Mesenchymal stem cell (in vitro differentiated cells and primary cell): ENCODE measurements around the gene IL36RN.

ENCODE experiments used
- DNase-seq: peaks from one replicate; pipeline ENCODE4 v3.0.0-alpha.2; 2013
- H2AFZ ChIP-seq: one replicate; pipeline ENCODE4 v1.6.1; 2013; ENCODE audit warnings: low read depth, mild to moderate bottlenecking, control low read depth, inconsistent platforms, low read length, moderate library complexity
- H2AK5ac ChIP-seq: 2 replicates; pipeline ENCODE4 v1.6.1; 2013; ENCODE audit warnings: low read length, moderate library complexity, mild to moderate bottlenecking, inconsistent platforms; ENCODE audit not compliant: severe bottlenecking
- H2BK120ac ChIP-seq: one replicate; pipeline ENCODE4 v1.6.1; 2013; ENCODE audit warnings: low read depth, mild to moderate bottlenecking, inconsistent platforms, low read length, moderate library complexity
- H2BK12ac ChIP-seq, 2 experiments: one replicate each; pipeline ENCODE4 v1.6.1; 2013; ENCODE audit warnings: inconsistent platforms in 2 of 2, low read length in 2 of 2, mild to moderate bottlenecking in 2 of 2, moderate library complexity in 2 of 2, control low read depth in 1 of 2
- H2BK15ac ChIP-seq: one replicate; pipeline ENCODE4 v1.6.1; 2013; ENCODE audit warnings: mild to moderate bottlenecking, low read depth, inconsistent platforms; ENCODE audit not compliant: poor library complexity, severe bottlenecking
- H2BK5ac ChIP-seq: 2 replicates; pipeline ENCODE4 v1.6.1; 2013; ENCODE audit warnings: low read depth, mild to moderate bottlenecking, low read length, control low read depth, inconsistent platforms; ENCODE audit not compliant: poor library complexity, severe bottlenecking
- H3K14ac ChIP-seq, 2 experiments: one replicate each; pipeline ENCODE4 v1.6.1; 2013; ENCODE audit warnings: inconsistent platforms in 2 of 2, low read length in 2 of 2, control low read depth in 1 of 2, mild to moderate bottlenecking in 1 of 2, moderate library complexity in 1 of 2
- H3K18ac ChIP-seq, 2 experiments: one replicate each; pipeline ENCODE4 v1.6.1; 2013; ENCODE audit warnings: inconsistent platforms in 2 of 2, low read length in 2 of 2, control low read depth in 1 of 2, low read depth in 1 of 2, mild to moderate bottlenecking in 1 of 2
- H3K23ac ChIP-seq, 2 experiments: one replicate each; pipeline ENCODE4 v1.6.1; 2013; ENCODE audit warnings: inconsistent platforms in 2 of 2, low read length in 2 of 2, mild to moderate bottlenecking in 2 of 2, moderate library complexity in 2 of 2, control low read depth in 1 of 2
- H3K27ac ChIP-seq: 2 replicates; pipeline ENCODE4 v1.5.1; 2013; ENCODE audit warnings: mild to moderate bottlenecking, moderate library complexity, low read length, control low read depth, inconsistent platforms; ENCODE audit not compliant: poor library complexity, severe bottlenecking
- H3K27me3 ChIP-seq, 2 experiments: 2 replicates each; pipeline versions ENCODE4 v1.6.1 to v1.7.0; 2013; ENCODE audit warnings: low read length in 2 of 2, mild to moderate bottlenecking in 2 of 2, moderate library complexity in 2 of 2, control low read depth in 1 of 2, inconsistent platforms in 1 of 2; ENCODE audit not compliant: control insufficient read depth in 1 of 2, insufficient read depth in 1 of 2
- H3K36me3 ChIP-seq, 2 experiments: 2 replicates each; pipeline versions ENCODE4 v1.6.1 to v1.7.0; 2013; ENCODE audit warnings: low read length in 2 of 2, control low read depth in 1 of 2, inconsistent platforms in 1 of 2, low read depth in 1 of 2, mild to moderate bottlenecking in 1 of 2; ENCODE audit not compliant: insufficient read depth in 2 of 2, control insufficient read depth in 1 of 2
- H3K4ac ChIP-seq, 2 experiments: one replicate each; pipeline ENCODE4 v1.6.1; 2013; ENCODE audit warnings: inconsistent platforms in 2 of 2, low read length in 2 of 2, mild to moderate bottlenecking in 2 of 2, moderate library complexity in 2 of 2, control low read depth in 1 of 2, low read depth in 1 of 2
- H3K4me1 ChIP-seq: 2 replicates; pipeline ENCODE4 v1.6.1; 2013; ENCODE audit warnings: low read depth, low read length, control low read depth; ENCODE audit not compliant: control insufficient read depth, insufficient read depth
- H3K4me2 ChIP-seq: 2 replicates; pipeline ENCODE4 v1.6.1; 2013; ENCODE audit warnings: low read length, mild to moderate bottlenecking, inconsistent platforms; ENCODE audit not compliant: poor library complexity, severe bottlenecking
- H3K4me3 ChIP-seq, 2 experiments: 2 replicates each; pipeline versions ENCODE4 v1.5.1 to v1.7.0; 2013; ENCODE audit warnings: low read length in 2 of 2, mild to moderate bottlenecking in 2 of 2, control low read depth in 1 of 2, low read depth in 1 of 2; ENCODE audit not compliant: insufficient read depth in 1 of 2
- H3K79me1 ChIP-seq: replicated peaks from 2 replicates; pipeline ENCODE4 v1.6.1; 2013; ENCODE audit warnings: mild to moderate bottlenecking, control low read depth, low read length, inconsistent platforms; ENCODE audit not compliant: poor library complexity, severe bottlenecking
- H3K9ac ChIP-seq: 2 replicates; pipeline ENCODE4 v1.7.0; 2013; ENCODE audit warnings: mild to moderate bottlenecking, low read length, moderate library complexity
- H3K9me3 ChIP-seq: 2 replicates; pipeline ENCODE4 v1.7.0; 2013; ENCODE audit warnings: mild to moderate bottlenecking, low read length; ENCODE audit not compliant: control insufficient read depth
- H4K8ac ChIP-seq: one replicate; pipeline ENCODE4 v1.6.1; 2013; ENCODE audit warnings: inconsistent platforms, mild to moderate bottlenecking, low read length, moderate library complexity
- H4K91ac ChIP-seq: one replicate; pipeline ENCODE4 v1.6.1; 2013; ENCODE audit warnings: mild to moderate bottlenecking, low read length, inconsistent platforms
- whole genome bisulfite sequencing: methylation state at CpG from one replicate; pipeline ENCODE4 v1.1.7; 2013; ENCODE audit warnings: mixed read lengths; 5-methylcytosine and 5-hydroxymethylcytosine counted together

IL36RN gene

GRCh38 chr2:113061241-113061640 is 2.2 kb downstream of the IL36RN start:
- H2BK5ac ChIP-seq: no peak overlapping the region
- no peak overlapping the region for H3K18ac ChIP-seq
- no peak overlapping the region for H3K14ac ChIP-seq
- no peak for DNase-seq
- H3K79me1 ChIP-seq: no peaks in the 10 kb centered on the region
- H2AK5ac ChIP-seq: no peak overlapping the region
- no peak overlapping the region for H3K23ac ChIP-seq
- no peaks in the 10 kb centered on the region for H3K4me1 ChIP-seq
- H2AFZ ChIP-seq: no peak overlapping the region
- no peak overlapping the region for H3K9ac ChIP-seq
- WGBS: 68% methylated on average over 2 of the region's 2 CpGs
- no peak overlapping the region for H4K91ac ChIP-seq
- H3K27ac ChIP-seq: no peak overlapping the region
- H4K8ac ChIP-seq: no peak overlapping the region
- H3K4me2 ChIP-seq: no peak overlapping the region
- H2BK120ac ChIP-seq: no peak overlapping the region
- peaks cover 9% of the 10 kb centered on the region for H3K9me3 ChIP-seq
- no peak overlapping the region for H2BK15ac ChIP-seq
- H2BK12ac ChIP-seq: no peak overlapping the region
- no peak overlapping the region for H3K4ac ChIP-seq
- H3K4me3 ChIP-seq: no peak overlapping the region
- H3K36me3 ChIP-seq: no peaks in the 10 kb centered on the region
- peaks cover 23 to 37% of the 10 kb centered on the region in 2 experiments for H3K27me3 ChIP-seq

GRCh38 chr2:113061896-113062770 is 3.1 kb downstream of the IL36RN start:
- H3K14ac ChIP-seq: no peak overlapping the region
- no peak overlapping the region for H2BK15ac ChIP-seq
- H3K9ac ChIP-seq: no peak overlapping the region
- H3K18ac ChIP-seq: no peak overlapping the region
- H4K91ac ChIP-seq: no peak overlapping the region
- H3K27ac ChIP-seq: no peak overlapping the region
- no peak overlapping the region for H2AK5ac ChIP-seq
- peaks cover 23 to 37% of the 10 kb centered on the region in 2 experiments for H3K27me3 ChIP-seq
- no peak for DNase-seq
- no peak overlapping the region for H2BK120ac ChIP-seq
- no peak overlapping the region for H2AFZ ChIP-seq
- H4K8ac ChIP-seq: no peak overlapping the region
- no peak overlapping the region for H2BK12ac ChIP-seq
- whole genome bisulfite sequencing: 81% methylated on average over 18 of the region's 18 CpGs
- no peak overlapping the region for H3K4ac ChIP-seq
- no peak overlapping the region for H3K4me3 ChIP-seq
- H3K9me3 ChIP-seq: peaks cover 6% of the 10 kb centered on the region
- H3K4me1 ChIP-seq: no peaks in the 10 kb centered on the region
- no peak overlapping the region for H2BK5ac ChIP-seq
- H3K36me3 ChIP-seq: no peaks in the 10 kb centered on the region
- no peak overlapping the region for H3K23ac ChIP-seq
- no peak overlapping the region for H3K4me2 ChIP-seq
- H3K79me1 ChIP-seq: no peaks in the 10 kb centered on the region

GRCh38 chr2:113064281-113064680 is 5.3 kb downstream of the IL36RN start:
- Histone ChIP-seq H3K23ac (no peak overlapping the region), H3K4me1 (no peaks in the 10 kb centered on the region), H2BK12ac (no peak overlapping the region), H2AFZ (no peak overlapping the region), H3K4me3 (no peak overlapping the region), H3K18ac (no peak overlapping the region), H3K36me3 (no peaks in the 10 kb centered on the region), H3K9ac (no peak overlapping the region), H2AK5ac (no peak overlapping the region), H4K8ac (no peak overlapping the region), H2BK15ac (no peak overlapping the region), H3K9me3 (peaks cover 6% of the 10 kb centered on the region), H3K79me1 (no peaks in the 10 kb centered on the region), H4K91ac (no peak overlapping the region), H2BK120ac (no peak overlapping the region), H3K14ac (no peak overlapping the region), H3K27ac (no peak overlapping the region), H3K27me3 (peaks cover 23 to 28% of the 10 kb centered on the region in 2 experiments), H2BK5ac (no peak overlapping the region), H3K4me2 (no peak overlapping the region), H3K4ac (no peak overlapping the region)
- WGBS: 45% methylated on average over 4 of the region's 5 CpGs
- DNase-seq: no peak

- H2BK5ac ChIP-seq: no peak overlapping the region
- H3K18ac ChIP-seq: no peak overlapping the region
- H3K4ac ChIP-seq: no peak overlapping the region
- peaks cover 6% of the 10 kb centered on the region for H3K9me3 ChIP-seq
- H2BK15ac ChIP-seq: no peak overlapping the region
- WGBS: 63% methylated on average over 1 of the region's 1 CpG
- DNase-seq: no peak
- no peak overlapping the region for H2BK12ac ChIP-seq
- no peak overlapping the region for H4K91ac ChIP-seq
- H4K8ac ChIP-seq: no peak overlapping the region
- H3K79me1 ChIP-seq: no peaks in the 10 kb centered on the region
- H3K36me3 ChIP-seq: no peaks in the 10 kb centered on the region
- H3K4me3 ChIP-seq: no peak overlapping the region
- H3K14ac ChIP-seq: no peak overlapping the region
- no peak overlapping the region for H2AK5ac ChIP-seq
- H2BK120ac ChIP-seq: no peak overlapping the region
- no peak overlapping the region for H2AFZ ChIP-seq
- H3K23ac ChIP-seq: no peak overlapping the region
- H3K4me2 ChIP-seq: no peak overlapping the region
- no peaks in the 10 kb centered on the region for H3K4me1 ChIP-seq
- H3K27me3 ChIP-seq: peaks cover 22 to 23% of the 10 kb centered on the region in 2 experiments
- no peak overlapping the region for H3K9ac ChIP-seq
- H3K27ac ChIP-seq: no peak overlapping the region
Observed at GRCh38 chr2:113064898-113065297, 5.9 kb downstream of the IL36RN start.
